H1 (cell line): ENCODE measurements around the gene PIF1.

ENCODE experiments used
- EZH2 ChIP-seq: fragments of 200-600 bp; sonication (generic); IDR thresholded peaks from 2 replicates; pipeline ENCODE4 v1.7.1; 2012; ENCODE audit warnings: low read depth, mild to moderate bottlenecking, moderate library complexity, low read length, inconsistent platforms; ENCODE audit not compliant: severe bottlenecking
- MAFK ChIP-seq: IDR thresholded peaks from 2 replicates; pipeline ENCODE4 v1.6.1; 2012; ENCODE audit warnings: low read depth, mild to moderate bottlenecking, improper control_type of control experiment, low read length
- MAX ChIP-seq: IDR thresholded peaks from 2 replicates; pipeline ENCODE4 v1.6.1; 2012; ENCODE audit warnings: inconsistent platforms
- NANOG ChIP-seq: IDR thresholded peaks from 2 replicates; pipeline ENCODE4 v1.6.1; 2011; ENCODE audit warnings: low read length, low read depth, mild to moderate bottlenecking, inconsistent platforms; ENCODE audit not compliant: insufficient read depth, poor library complexity, severe bottlenecking
- NRF1 ChIP-seq: IDR thresholded peaks from 2 replicates; pipeline ENCODE4 v1.6.1; 2011; ENCODE audit warnings: mild to moderate bottlenecking, low read depth, low read length, improper control_type of control experiment
- POLR2A ChIP-seq, 2 experiments: IDR thresholded peaks; 1 replicate in 1 of 2; 2 replicates in 1 of 2; pipeline ENCODE4 v1.6.1; 2011; ENCODE audit warnings: low read depth in 2 of 2, low read length in 2 of 2, mild to moderate bottlenecking in 2 of 2; ENCODE audit errors: control extremely low read depth in 1 of 2
- POLR2AphosphoS5 ChIP-seq: IDR thresholded peaks from 2 replicates; pipeline ENCODE4 v1.6.1; 2011; ENCODE audit warnings: low read depth, low read length
- SIRT6 ChIP-seq: IDR thresholded peaks from one replicate; pipeline ENCODE4 v1.7.1; 2012; ENCODE audit warnings: low read length, inconsistent platforms
- SP1 ChIP-seq: IDR thresholded peaks from 2 replicates; pipeline ENCODE4 v1.6.1; 2011; ENCODE audit warnings: low read depth, low read length
- TAF1 ChIP-seq: IDR thresholded peaks from 2 replicates; pipeline ENCODE4 v1.6.1; 2011; ENCODE audit warnings: mild to moderate bottlenecking, low read depth, low read length
- YY1 ChIP-seq: IDR thresholded peaks from 2 replicates; pipeline ENCODE4 v1.6.1; 2011; ENCODE audit warnings: low read depth, mild to moderate bottlenecking, low read length
- ZNF274 ChIP-seq: IDR thresholded peaks from 2 replicates; pipeline ENCODE4 v1.7.0; 2012; ENCODE audit warnings: low read length, borderline replicate concordance; ENCODE audit errors: extremely low read depth
- TF ChIP-seq, protein P1 (sequence below), 3 experiments: IDR thresholded peaks; 1 replicate in 2 of 3; 2 replicates in 1 of 3; pipeline versions ENCODE4 v1.5.1 to v1.6.1; 2011; ENCODE audit warnings: low read length in 3 of 3, mild to moderate bottlenecking in 3 of 3, inconsistent platforms in 2 of 3, low read depth in 1 of 3, moderate library complexity in 1 of 3; ENCODE audit not compliant: insufficient read depth in 1 of 3; ENCODE audit errors: control extremely low read depth in 1 of 3
- TF ChIP-seq, protein P2 (sequence below): IDR thresholded peaks from 2 replicates; pipeline ENCODE4 v1.6.1; 2012; ENCODE audit warnings: inconsistent platforms

GRCh38 chr15:64859226-64859625 lies 33.8 kb upstream of the PIF1 start:
- TF ChIP-seq, protein P1, sequence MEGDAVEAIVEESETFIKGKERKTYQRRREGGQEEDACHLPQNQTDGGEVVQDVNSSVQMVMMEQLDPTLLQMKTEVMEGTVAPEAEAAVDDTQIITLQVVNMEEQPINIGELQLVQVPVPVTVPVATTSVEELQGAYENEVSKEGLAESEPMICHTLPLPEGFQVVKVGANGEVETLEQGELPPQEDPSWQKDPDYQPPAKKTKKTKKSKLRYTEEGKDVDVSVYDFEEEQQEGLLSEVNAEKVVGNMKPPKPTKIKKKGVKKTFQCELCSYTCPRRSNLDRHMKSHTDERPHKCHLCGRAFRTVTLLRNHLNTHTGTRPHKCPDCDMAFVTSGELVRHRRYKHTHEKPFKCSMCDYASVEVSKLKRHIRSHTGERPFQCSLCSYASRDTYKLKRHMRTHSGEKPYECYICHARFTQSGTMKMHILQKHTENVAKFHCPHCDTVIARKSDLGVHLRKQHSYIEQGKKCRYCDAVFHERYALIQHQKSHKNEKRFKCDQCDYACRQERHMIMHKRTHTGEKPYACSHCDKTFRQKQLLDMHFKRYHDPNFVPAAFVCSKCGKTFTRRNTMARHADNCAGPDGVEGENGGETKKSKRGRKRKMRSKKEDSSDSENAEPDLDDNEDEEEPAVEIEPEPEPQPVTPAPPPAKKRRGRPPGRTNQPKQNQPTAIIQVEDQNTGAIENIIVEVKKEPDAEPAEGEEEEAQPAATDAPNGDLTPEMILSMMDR (IDR thresholded peaks at IDR 0.05; ENCODE audit: control extremely low read depth in 1 of 3, insufficient read depth in 1 of 3, low read depth in 1 of 3, low read length in 3 of 3): no peak
- TF ChIP-seq YY1 (no peak), SIRT6 (no peak), ZNF274 (no peak), NRF1 (no peak), POLR2AphosphoS5 (no peak), SP1 (no peak), TAF1 (no peak), MAX (no peak), MAFK (no peak), POLR2A (IDR thresholded peaks at IDR 0.05; ENCODE audit: control extremely low read depth in 1 of 2, low read depth in 2 of 2, low read length in 2 of 2) (no peak), NANOG (no peak), EZH2 (no peak)
- TF ChIP-seq, protein P2, sequence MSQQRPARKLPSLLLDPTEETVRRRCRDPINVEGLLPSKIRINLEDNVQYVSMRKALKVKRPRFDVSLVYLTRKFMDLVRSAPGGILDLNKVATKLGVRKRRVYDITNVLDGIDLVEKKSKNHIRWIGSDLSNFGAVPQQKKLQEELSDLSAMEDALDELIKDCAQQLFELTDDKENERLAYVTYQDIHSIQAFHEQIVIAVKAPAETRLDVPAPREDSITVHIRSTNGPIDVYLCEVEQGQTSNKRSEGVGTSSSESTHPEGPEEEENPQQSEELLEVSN: no peak
